Mesenteric fat pad (tissue), 1 donor: ENCODE data around the gene KCNK4. TPM values are rescaled to one million over a fixed set of nuclear protein-coding genes. Genes with fewer than 3 reads are reported as not detected.

Source experiments
- DNase-seq: peaks from one replicate; pipeline ENCODE4 v3.0.0-alpha.2; 2020; ENCODE audit warnings: low spot score
- microRNA-seq: library from miRNA; unstranded; fragments of <30 nt; microRNA quantifications from one replicate; pipeline ENCODE4 v1.2.0, GENCODE V29; 2020; ENCODE audit warnings: borderline number of aligned reads
- total RNA-seq: library from RNA; stranded (reverse); fragmentation: NEBNext Ultra II Directional; extraction: Animal tissue kit (Norgen Biotek cat#: 25700); gene quantifications from one replicate; pipeline ENCODE4 v1.2.1, GENCODE V29; 2021
- donor health status: DM: yes; HTN: yes; CAD: no.

The KCNK4 gene
- total RNA-seq, 1 donor from 2014 or later, result not detected

DNA sequence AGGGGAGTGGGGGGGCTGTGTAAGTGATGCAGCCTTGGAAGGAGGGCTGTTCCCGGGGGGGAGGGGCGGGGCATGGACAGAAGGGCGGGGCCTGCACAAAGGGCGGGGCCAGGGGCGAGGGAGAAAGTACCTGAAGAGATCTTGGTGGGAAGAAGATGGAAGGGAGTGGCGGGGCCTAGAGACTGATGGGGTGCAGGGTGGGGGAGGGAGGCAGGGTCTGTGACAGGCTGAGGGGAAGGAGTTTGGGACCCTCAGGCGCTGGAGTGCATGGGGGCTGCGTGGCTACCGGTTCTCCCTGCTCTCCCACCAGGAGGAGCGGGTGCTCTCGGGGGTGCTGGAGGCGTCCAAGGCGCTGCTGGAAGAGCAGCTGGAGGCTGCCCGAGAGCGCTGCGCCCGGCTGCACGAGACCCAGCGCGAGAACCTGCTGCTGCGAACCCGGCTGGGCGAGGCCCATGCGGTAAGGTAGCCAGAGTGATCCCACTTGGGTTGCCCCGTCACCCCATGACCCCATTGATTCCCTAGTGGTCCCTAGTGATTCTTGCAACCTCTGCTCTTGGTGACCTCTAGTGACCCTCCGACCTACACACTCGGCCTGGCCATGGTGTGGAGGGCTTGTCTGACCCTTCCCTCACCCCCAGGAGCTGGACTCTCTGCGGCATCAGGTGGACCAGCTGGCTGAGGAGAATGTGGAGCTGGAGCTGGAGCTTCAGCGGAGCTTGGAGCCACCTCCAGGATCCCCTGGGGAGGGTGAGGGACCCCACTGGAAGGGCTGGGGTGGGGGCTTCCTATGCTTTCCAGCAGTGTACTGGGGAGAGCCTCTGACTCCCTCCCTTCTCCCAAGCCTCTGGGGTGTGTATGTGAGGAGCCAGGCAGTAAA lies 52.0 kb downstream of the KCNK4 start:
- no peak for DNase-seq

DNA sequence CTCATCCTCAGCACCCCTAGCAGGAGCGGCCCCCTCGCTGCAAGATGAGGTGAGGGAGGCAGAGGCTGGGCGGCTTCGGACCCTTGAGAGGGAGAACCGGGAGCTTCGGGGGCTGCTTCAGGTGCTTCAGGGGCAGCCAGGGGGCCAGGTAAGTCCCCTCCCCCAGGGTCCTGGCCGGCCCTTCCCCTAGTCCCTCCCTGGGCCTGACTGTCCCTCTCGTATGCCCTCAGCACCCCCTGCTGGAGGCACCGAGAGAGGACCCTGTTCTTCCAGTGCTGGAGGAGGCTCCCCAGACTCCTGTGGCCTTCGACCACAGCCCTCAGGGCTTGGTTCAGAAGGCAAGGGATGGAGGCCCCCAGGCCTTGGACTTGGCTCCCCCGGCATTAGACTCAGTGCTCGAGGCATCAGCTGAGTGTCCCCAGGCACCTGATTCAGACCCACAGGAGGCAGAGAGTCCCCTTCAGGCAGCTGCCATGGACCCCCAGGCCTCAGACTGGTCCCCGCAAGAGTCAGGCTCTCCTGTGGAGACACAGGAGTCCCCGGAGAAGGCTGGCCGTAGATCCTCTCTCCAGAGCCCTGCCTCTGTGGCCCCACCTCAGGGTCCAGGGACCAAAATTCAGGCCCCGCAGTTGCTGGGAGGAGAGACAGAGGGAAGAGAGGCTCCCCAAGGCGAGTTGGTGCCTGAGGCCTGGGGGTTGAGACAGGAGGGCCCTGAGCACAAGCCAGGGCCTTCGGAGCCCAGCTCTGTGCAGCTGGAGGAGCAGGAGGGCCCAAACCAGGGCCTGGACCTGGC lies 52.9 kb downstream of the KCNK4 start:
- no peak for DNase-seq

DNA sequence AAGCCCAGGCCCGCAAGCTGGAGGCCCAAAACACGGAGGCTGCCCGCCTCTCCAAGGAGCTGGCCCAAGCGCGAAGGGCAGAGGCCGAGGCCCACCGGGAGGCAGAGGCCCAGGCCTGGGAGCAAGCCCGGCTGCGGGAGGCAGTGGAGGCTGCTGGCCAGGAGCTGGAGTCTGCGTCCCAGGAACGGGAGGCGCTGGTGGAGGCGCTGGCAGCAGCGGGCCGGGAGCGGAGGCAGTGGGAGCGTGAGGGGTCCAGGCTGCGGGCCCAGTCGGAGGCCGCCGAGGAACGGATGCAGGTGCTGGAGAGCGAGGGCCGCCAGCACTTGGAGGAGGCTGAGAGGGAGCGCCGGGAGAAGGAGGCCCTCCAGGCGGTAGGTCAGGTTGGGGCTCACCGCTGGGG lies 53.7 kb downstream of the KCNK4 start:
- DNase-seq, result no peak

- no peak for DNase-seq
These were observed 56.2 kb downstream of the KCNK4 start for GRCh38 chr11:64347193-64347867.

GRCh38 chr11:64348383-64349024 lies 57.4 kb downstream of the KCNK4 start:
- no peak for DNase-seq

DNA sequence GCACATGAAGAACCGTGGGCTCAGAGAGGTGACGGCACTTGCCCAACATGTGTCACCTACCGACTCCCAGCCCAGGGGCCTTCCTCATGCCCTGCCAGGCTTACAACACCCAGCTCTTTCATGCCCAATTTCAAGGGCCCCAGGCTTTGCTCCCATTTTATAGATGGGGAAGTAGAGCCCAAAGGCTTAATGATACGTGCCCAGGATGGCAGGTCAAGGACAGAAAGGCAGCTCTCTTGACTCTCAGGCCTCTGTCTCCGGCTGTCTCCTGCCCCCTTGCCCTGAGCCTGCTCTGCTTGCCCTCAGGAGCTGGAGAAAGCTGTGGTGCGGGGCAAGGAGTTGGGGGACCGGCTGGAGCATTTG lies 57.9 kb downstream of the KCNK4 start:
- no peak for DNase-seq

GRCh38 chr11:64349404-64349803 lies 58.3 kb downstream of the KCNK4 start:
- no peak for DNase-seq

Small RNA genes within 50 kb of the gene (microRNA-seq; reads per million reads assigned to microRNA genes)
- gene MIR7155, result not detected

Other genes starting within 250 kb of the KCNK4 start
- 19.5 TPM for gene MACROD1, start 125.2 kb upstream of the KCNK4 start, total RNA-seq
- gene STIP1, start 105.1 kb upstream of the KCNK4 start, total RNA-seq, result 113 TPM
- gene FERMT3, start 84.6 kb upstream of the KCNK4 start, total RNA-seq, result 58.9 TPM
- gene TRPT1, start 65.1 kb upstream of the KCNK4 start, total RNA-seq, result 32.7 TPM
- gene NUDT22, start 65.0 kb upstream of the KCNK4 start, total RNA-seq, result 45.8 TPM
- gene DNAJC4, start 60.8 kb upstream of the KCNK4 start, total RNA-seq, result 20.4 TPM
- 426 TPM for gene VEGFB, start 56.7 kb upstream of the KCNK4 start, total RNA-seq
- gene FKBP2, start 50.2 kb upstream of the KCNK4 start, total RNA-seq, result 53.8 TPM
- 186 TPM for gene PPP1R14B, start 44.4 kb upstream of the KCNK4 start, total RNA-seq
- 25.8 TPM for gene PLCB3, start 39.8 kb upstream of the KCNK4 start, total RNA-seq
- gene BAD, start 6.6 kb upstream of the KCNK4 start, total RNA-seq, result 51.7 TPM
- 19.9 TPM for gene GPR137, start 5.5 kb upstream of the KCNK4 start, total RNA-seq
- gene CATSPERZ, start 9.1 kb downstream of the KCNK4 start, total RNA-seq, result not detected
- 56.9 TPM for gene ESRRA, start 14.2 kb downstream of the KCNK4 start, total RNA-seq
- gene TRMT112, start 26.3 kb downstream of the KCNK4 start, total RNA-seq, result 151 TPM
- gene PRDX5, start 26.8 kb downstream of the KCNK4 start, total RNA-seq, result 111 TPM
- gene CCDC88B, start 48.9 kb downstream of the KCNK4 start, total RNA-seq, result 11.5 TPM
- 26.1 TPM for gene RPS6KA4, start 67.9 kb downstream of the KCNK4 start, total RNA-seq